Subcutaneous abdominal adipose tissue (tissue), 5 donors: Measurements from ENCODE around the gene FZD10.

Experiments
- H3K27ac ChIP-seq: one replicate; pipeline ENCODE4 v1.7.0; 2013; ENCODE audit warnings: low read depth, mild to moderate bottlenecking, inconsistent platforms, low read length, moderate library complexity
- H3K27me3 ChIP-seq, 5 donors: one replicate each; pipeline ENCODE4 v1.7.0; 2013; ENCODE audit warnings: low read length in 5 of 5, inconsistent platforms in 1 of 5; ENCODE audit not compliant: control insufficient read depth in 5 of 5, insufficient read depth in 4 of 5
- H3K36me3 ChIP-seq, 5 donors: one replicate each; pipeline ENCODE4 v1.7.0; 2013; ENCODE audit warnings: low read length in 5 of 5; ENCODE audit not compliant: control insufficient read depth in 5 of 5, insufficient read depth in 5 of 5
- H3K4me1 ChIP-seq, 5 donors: one replicate each; pipeline ENCODE4 v1.7.0; 2013; ENCODE audit warnings: low read length in 5 of 5, mild to moderate bottlenecking in 3 of 5, moderate library complexity in 1 of 5; ENCODE audit not compliant: control insufficient read depth in 5 of 5, insufficient read depth in 5 of 5
- H3K4me3 ChIP-seq, 5 donors: one replicate each; pipeline ENCODE4 v1.7.0; 2013; ENCODE audit warnings: low read length in 5 of 5, low read depth in 1 of 5
- H3K9ac ChIP-seq, 5 donors: one replicate each; pipeline ENCODE4 v1.7.0; 2013; ENCODE audit warnings: low read length in 5 of 5, mild to moderate bottlenecking in 4 of 5, moderate library complexity in 3 of 5
- H3K9me3 ChIP-seq, 5 donors: one replicate each; pipeline ENCODE4 v1.7.0; 2013; ENCODE audit warnings: low read length in 5 of 5; ENCODE audit not compliant: control insufficient read depth in 5 of 5
- donor health status: healthy.
- donor health status: healthy.
- donor health status: healthy.
- donor health status: healthy.
- donor health status: healthy.

Gene FZD10

GRCh38 chr12:130162267-130162666 is at the start of gene FZD10:
Gene FZD10 (plus strand): TSS chr12:130162464. CDS start chr12:130162943, 479 bp downstream.
- H3K4me1 ChIP-seq = peaks cover 0 to 26% (median 21%) of the 10 kb centered on the region in 5 donors
- H3K9me3 ChIP-seq = no peaks in the 10 kb centered on the region
- peak within 1 kb of the TSS in 1 of 5 donors; percentile 15 for H3K9ac ChIP-seq
- no peaks in the 10 kb centered on the region for H3K36me3 ChIP-seq
- H3K4me3 ChIP-seq = peak within 1 kb of the TSS; percentile 22 to 51 (median 44)
- no peak within 1 kb of the TSS for H3K27ac ChIP-seq
- H3K27me3 ChIP-seq = peaks cover 20 to 54% (median 33%) of the 10 kb centered on the region in 5 donors

GRCh38 chr12:130114952-130115351 is 47.3 kb upstream of the FZD10 start:
- H3K4me1 ChIP-seq = peaks cover 0 to 16% (median 8%) of the 10 kb centered on the region in 5 donors
- no peaks in the 10 kb centered on the region for H3K36me3 ChIP-seq
- H3K9ac ChIP-seq = no peak overlapping the region
- H3K27me3 ChIP-seq = peaks cover 0 to 18% (median 0%) of the 10 kb centered on the region in 5 donors
- no peaks in the 10 kb centered on the region for H3K9me3 ChIP-seq
- H3K4me3 ChIP-seq = no peak overlapping the region
- H3K27ac ChIP-seq = no peak overlapping the region

- no peaks in the 10 kb centered on the region for H3K36me3 ChIP-seq
- H3K27ac ChIP-seq = no peak overlapping the region
- no peak overlapping the region for H3K9ac ChIP-seq
- H3K4me1 ChIP-seq = peaks cover 1 to 23% (median 15%) of the 10 kb centered on the region in 5 donors
- no peaks in the 10 kb centered on the region for H3K9me3 ChIP-seq
- no peak overlapping the region for H3K4me3 ChIP-seq
- peaks cover 0 to 21% (median 0%) of the 10 kb centered on the region in 5 donors for H3K27me3 ChIP-seq
Observed at GRCh38 chr12:130115646-130116045, 46.6 kb upstream of the FZD10 start.

GRCh38 chr12:130116791-130117190 is 45.5 kb upstream of the FZD10 start:
- Histone ChIP-seq H3K9ac (no peak overlapping the region), H3K4me3 (no peak overlapping the region), H3K4me1 (peaks cover 4 to 31% (median 26%) of the 10 kb centered on the region in 5 donors), H3K36me3 (no peaks in the 10 kb centered on the region), H3K27me3 (peaks cover 0 to 19% (median 0%) of the 10 kb centered on the region in 5 donors), H3K27ac (no peak overlapping the region), H3K9me3 (no peaks in the 10 kb centered on the region)

- Histone ChIP-seq H3K27ac (no peak overlapping the region), H3K9ac (no peak overlapping the region), H3K9me3 (no peaks in the 10 kb centered on the region), H3K36me3 (no peaks in the 10 kb centered on the region), H3K4me1 (peaks cover 4 to 35% (median 27%) of the 10 kb centered on the region in 5 donors), H3K4me3 (no peak overlapping the region), H3K27me3 (peaks cover 0 to 18% (median 0%) of the 10 kb centered on the region in 5 donors)
Observed at GRCh38 chr12:130117233-130117632, 45.0 kb upstream of the FZD10 start.

GRCh38 chr12:130117701-130118100 is 44.6 kb upstream of the FZD10 start:
- no peak overlapping the region for H3K9ac ChIP-seq
- no peak overlapping the region for H3K27ac ChIP-seq
- no peaks in the 10 kb centered on the region for H3K9me3 ChIP-seq
- H3K36me3 ChIP-seq = no peaks in the 10 kb centered on the region
- H3K4me1 ChIP-seq = peaks cover 4 to 40% (median 32%) of the 10 kb centered on the region in 5 donors
- H3K27me3 ChIP-seq = peaks cover 0 to 18% (median 0%) of the 10 kb centered on the region in 5 donors
- no peak overlapping the region for H3K4me3 ChIP-seq

- Histone ChIP-seq H3K27me3 (peaks cover 0 to 18% (median 0%) of the 10 kb centered on the region in 5 donors), H3K9me3 (no peaks in the 10 kb centered on the region), H3K9ac (no peak overlapping the region), H3K4me1 (peaks cover 4 to 44% (median 35%) of the 10 kb centered on the region in 5 donors), H3K36me3 (no peaks in the 10 kb centered on the region), H3K27ac (no peak overlapping the region), H3K4me3 (no peak overlapping the region)
Observed at GRCh38 chr12:130118181-130118580, 44.1 kb upstream of the FZD10 start.

GRCh38 chr12:130119241-130119861 is 42.9 kb upstream of the FZD10 start:
- Histone ChIP-seq H3K27ac (no peak overlapping the region), H3K9ac (no peak overlapping the region), H3K27me3 (peaks cover 0 to 18% (median 0%) of the 10 kb centered on the region in 5 donors), H3K4me3 (no peak overlapping the region), H3K4me1 (peaks cover 4 to 44% (median 35%) of the 10 kb centered on the region in 5 donors), H3K36me3 (no peaks in the 10 kb centered on the region), H3K9me3 (no peaks in the 10 kb centered on the region)

- peak overlapping the region; percentile 5 for H3K27ac ChIP-seq
- no peaks in the 10 kb centered on the region for H3K36me3 ChIP-seq
- H3K27me3 ChIP-seq = peaks cover 0 to 22% (median 0%) of the 10 kb centered on the region in 5 donors
- no peaks in the 10 kb centered on the region for H3K9me3 ChIP-seq
- no peak overlapping the region for H3K4me3 ChIP-seq
- H3K9ac ChIP-seq = no peak overlapping the region
- H3K4me1 ChIP-seq = peaks cover 4 to 44% (median 35%) of the 10 kb centered on the region in 5 donors
Observed at GRCh38 chr12:130120012-130120805, 42.1 kb upstream of the FZD10 start.
